Measurements from ENCODE around the gene FGF6. TPM values are rescaled to one million over a fixed set of nuclear protein-coding genes. Genes with fewer than 3 reads are reported as not detected.

The FGF6 gene
- total RNA-seq, 4 donors from 2014 or later: not detected

- Histone ChIP-seq H3K27ac (no peak overlapping the region), H3K27me3 (no peaks in the 10 kb centered on the region), H3K9me3 (peaks cover 0 to 6% (median 0%) of the 10 kb centered on the region in 3 donors), H3K36me3 (no peaks in the 10 kb centered on the region), H3K4me3 (no peak overlapping the region), H3K4me1 (no peaks in the 10 kb centered on the region)
- ATAC-seq: no peak
- 87 to 95% methylated on average over 7 to 9 of the region's 9 CpGs for WGBS, 2 donors (ENCODE audit: low coverage in 1 of 2)
- TF ChIP-seq POLR2A (IDR thresholded peaks at IDR 0.05): no peak
- no peak for TF ChIP-seq POLR2AphosphoS5 (IDR thresholded peaks at IDR 0.05)
- no peak for TF ChIP-seq CTCF (IDR thresholded peaks at IDR 0.05)
- no peak for TF ChIP-seq EP300 (IDR thresholded peaks at IDR 0.05)
These were observed 3.6 kb upstream of the FGF6 start for GRCh38 chr12:4448943-4449850.

GRCh38 chr12:4448371-4448940 is 2.8 kb upstream of the FGF6 start:
- no peak for ATAC-seq
- H3K36me3 ChIP-seq: no peaks in the 10 kb centered on the region
- H3K9me3 ChIP-seq: peaks cover 0 to 2% (median 0%) of the 10 kb centered on the region in 3 donors
- 80 to 84% methylated on average over 5 to 6 of the region's 6 CpGs for WGBS, 2 donors (ENCODE audit: low coverage in 1 of 2)
- no peak for TF ChIP-seq CTCF (IDR thresholded peaks at IDR 0.05)
- TF ChIP-seq POLR2AphosphoS5 (IDR thresholded peaks at IDR 0.05): no peak
- TF ChIP-seq EP300 (IDR thresholded peaks at IDR 0.05): no peak
- no peak for TF ChIP-seq POLR2A (IDR thresholded peaks at IDR 0.05)
- H3K27ac ChIP-seq: no peak overlapping the region
- H3K4me1 ChIP-seq: no peaks in the 10 kb centered on the region
- peaks cover 2% of the 10 kb centered on the region for H3K27me3 ChIP-seq
- H3K4me3 ChIP-seq: no peak overlapping the region

- no peak for TF ChIP-seq POLR2AphosphoS5 (IDR thresholded peaks at IDR 0.05)
- TF ChIP-seq CTCF (IDR thresholded peaks at IDR 0.05): no peak
- TF ChIP-seq EP300 (IDR thresholded peaks at IDR 0.05): no peak
- TF ChIP-seq POLR2A (IDR thresholded peaks at IDR 0.05): no peak
- Histone ChIP-seq H3K9me3 (no peaks in the 10 kb centered on the region), H3K36me3 (no peaks in the 10 kb centered on the region), H3K4me3 (no peak overlapping the region), H3K4me1 (no peaks in the 10 kb centered on the region), H3K27ac (no peak overlapping the region), H3K27me3 (peaks cover 11% of the 10 kb centered on the region)
- ATAC-seq: no peak
- WGBS, 2 donors (ENCODE audit: low coverage in 1 of 2): 86 to 100% methylated on average over 2 of the region's 3 CpGs
These were observed 1.5 kb upstream of the FGF6 start for GRCh38 chr12:4447151-4447550.

GRCh38 chr12:4446335-4446734 is 720 bp upstream of the FGF6 start:
- H3K27ac ChIP-seq: no peak overlapping the region
- no peaks in the 10 kb centered on the region for H3K9me3 ChIP-seq
- 70 to 86% methylated on average over 2 of the region's 2 CpGs for WGBS, 2 donors (ENCODE audit: low coverage in 1 of 2)
- H3K27me3 ChIP-seq: peaks cover 17% of the 10 kb centered on the region
- no peak overlapping the region for H3K4me3 ChIP-seq
- no peak for TF ChIP-seq POLR2AphosphoS5 (IDR thresholded peaks at IDR 0.05)
- TF ChIP-seq POLR2A (IDR thresholded peaks at IDR 0.05): no peak
- no peak for TF ChIP-seq EP300 (IDR thresholded peaks at IDR 0.05)
- TF ChIP-seq CTCF (IDR thresholded peaks at IDR 0.05): no peak
- no peaks in the 10 kb centered on the region for H3K36me3 ChIP-seq
- ATAC-seq: no peak
- H3K4me1 ChIP-seq: no peaks in the 10 kb centered on the region

All from gastroesophageal sphincter (tissue), 4 donors.